Caco-2 (cell line): ENCODE data around the gene SLC4A4. TPM values are rescaled to one million over a fixed set of nuclear protein-coding genes. Genes with fewer than 3 reads are reported as not detected.

Source experiments
- BruUV-seq: library from RNA; stranded (reverse); fragments of 400-500 nt; replicated peaks from 2 replicates; lab custom pipeline; 2021; lab: Mats Ljungman, UMichigan
- CTCF ChIA-PET: fragments of 300-600 bp; sonication (Branson Sonifier 250); formaldehyde crosslinking; loops from one replicate; lab custom pipeline; 2022; ENCODE audit warnings: antibody characterized with exemption; lab: Charles Lee
- POLR2A ChIA-PET: fragments of 300-600 bp; sonication (Branson Sonifier 250); formaldehyde crosslinking; loops from one replicate; lab custom pipeline; 2022; ENCODE audit warnings: antibody characterized with exemption; lab: Charles Lee
- DNase-seq, 2 experiments: peaks; one replicate each; pipeline versions ENCODE4 v3.0.0 to v3.0.0-alpha.2; 2020 to 2022
- H3K27me3 ChIP-seq: replicated peaks from 2 replicates; pipeline ENCODE4 v1.6.0; 2011; ENCODE audit warnings: low read length; ENCODE audit not compliant: control insufficient read depth, insufficient read depth
- H3K36me3 ChIP-seq: 2 replicates; pipeline ENCODE4 v1.5.1; 2011; ENCODE audit warnings: low read length; ENCODE audit not compliant: control insufficient read depth, insufficient read depth
- H3K4me1 ChIP-seq: fragments of 250-450 bp; sonication (Bioruptor Pico); 2 replicates; pipeline ENCODE4 v1.5.1; 2020; ENCODE audit warnings: mild to moderate bottlenecking
- H3K4me3 ChIP-seq: 2 replicates; pipeline ENCODE4 v1.5.1; 2011; ENCODE audit warnings: low read depth, mild to moderate bottlenecking, control low read depth, low read length
- H3K9me3 ChIP-seq: fragments of 250-450 bp; sonication (Bioruptor Pico); 2 replicates; pipeline ENCODE4 v1.5.1; 2020; ENCODE audit warnings: mild to moderate bottlenecking, moderate library complexity
- H3K27ac Mint-ChIP-seq: one replicate; pipeline ENCODE4 v1.8.0; 2022; ENCODE audit warnings: mixed read lengths; ENCODE audit not compliant: unreplicated experiment
- H3K27me3 Mint-ChIP-seq: one replicate; pipeline ENCODE4 v1.8.0; 2022; ENCODE audit warnings: mixed read lengths; ENCODE audit not compliant: insufficient read depth, unreplicated experiment
- H3K36me3 Mint-ChIP-seq: one replicate; pipeline ENCODE4 v1.8.0; 2022; ENCODE audit warnings: mild to moderate bottlenecking, mixed read lengths; ENCODE audit not compliant: insufficient read depth, unreplicated experiment
- H3K4me1 Mint-ChIP-seq: one replicate; pipeline ENCODE4 v1.8.0; 2022; ENCODE audit warnings: low read depth, mixed read lengths; ENCODE audit not compliant: unreplicated experiment
- H3K4me3 Mint-ChIP-seq: one replicate; pipeline ENCODE4 v1.8.0; 2022; ENCODE audit warnings: mild to moderate bottlenecking, moderate library complexity, mixed read lengths; ENCODE audit not compliant: unreplicated experiment
- H3K9me3 Mint-ChIP-seq: one replicate; pipeline ENCODE4 v1.8.0; 2022; ENCODE audit warnings: mixed read lengths; ENCODE audit not compliant: unreplicated experiment
- intact Hi-C: fragments of 100-400 bp; cut with micrococcal nuclease; formaldehyde crosslinking; loops from one replicate; pipeline ENCODE4 v1.10.0; 2022; ENCODE audit not compliant: unreplicated experiment
- total RNA-seq: library from RNA; stranded (reverse); gene quantifications from 2 replicates; pipeline ENCODE4 v1.2.3, GENCODE V29; 2022
- TF ChIP-seq, protein P1 (sequence below), 2 experiments: fragments of 200-600 bp in 1 of 2; IDR thresholded peaks; 1 replicate in 1 of 2; 2 replicates in 1 of 2; pipeline versions ENCODE4 v1.5.1 to v1.8.0; 2011 to 2022; ENCODE audit warnings: antibody characterized with exemption in 1 of 2, control low read depth in 1 of 2, inconsistent platforms in 1 of 2, low read depth in 1 of 2, low read length in 1 of 2, mild to moderate bottlenecking in 1 of 2, moderate library complexity in 1 of 2; ENCODE audit not compliant: insufficient read depth in 1 of 2, severe bottlenecking in 1 of 2, unreplicated experiment in 1 of 2

SLC4A4 gene
- total RNA-seq, 1 experiment from 2014 or later = 0.29 TPM

DNA sequence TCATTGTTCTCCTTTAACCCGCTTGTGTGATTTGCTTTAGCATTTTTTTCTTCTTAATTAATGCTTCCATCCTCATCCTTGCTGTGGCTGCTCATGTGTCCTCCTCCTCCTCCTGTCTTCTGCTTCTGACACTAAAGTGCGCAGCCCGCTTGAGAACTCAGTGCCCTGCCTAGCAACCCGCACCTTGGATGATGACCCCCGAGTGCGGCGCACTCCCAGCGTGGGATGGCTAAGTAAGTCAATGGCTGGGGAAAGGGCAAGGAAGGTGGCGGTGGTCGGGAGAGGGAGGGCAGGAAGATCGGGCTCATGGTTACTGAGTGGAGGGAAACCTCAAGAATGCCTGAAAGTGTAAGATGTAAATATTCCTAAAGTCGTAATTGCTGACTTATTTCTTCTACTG is 30.1 kb downstream of the SLC4A4 start:
- no peak overlapping the region for H3K4me3 ChIP-seq
- no peak overlapping the region for H3K27ac Mint-ChIP-seq
- no peaks in the 10 kb centered on the region for H3K27me3 ChIP-seq
- intact Hi-C loops = no loop called here
- H3K4me1 Mint-ChIP-seq = no peaks in the 10 kb centered on the region
- TF ChIP-seq, protein P1, sequence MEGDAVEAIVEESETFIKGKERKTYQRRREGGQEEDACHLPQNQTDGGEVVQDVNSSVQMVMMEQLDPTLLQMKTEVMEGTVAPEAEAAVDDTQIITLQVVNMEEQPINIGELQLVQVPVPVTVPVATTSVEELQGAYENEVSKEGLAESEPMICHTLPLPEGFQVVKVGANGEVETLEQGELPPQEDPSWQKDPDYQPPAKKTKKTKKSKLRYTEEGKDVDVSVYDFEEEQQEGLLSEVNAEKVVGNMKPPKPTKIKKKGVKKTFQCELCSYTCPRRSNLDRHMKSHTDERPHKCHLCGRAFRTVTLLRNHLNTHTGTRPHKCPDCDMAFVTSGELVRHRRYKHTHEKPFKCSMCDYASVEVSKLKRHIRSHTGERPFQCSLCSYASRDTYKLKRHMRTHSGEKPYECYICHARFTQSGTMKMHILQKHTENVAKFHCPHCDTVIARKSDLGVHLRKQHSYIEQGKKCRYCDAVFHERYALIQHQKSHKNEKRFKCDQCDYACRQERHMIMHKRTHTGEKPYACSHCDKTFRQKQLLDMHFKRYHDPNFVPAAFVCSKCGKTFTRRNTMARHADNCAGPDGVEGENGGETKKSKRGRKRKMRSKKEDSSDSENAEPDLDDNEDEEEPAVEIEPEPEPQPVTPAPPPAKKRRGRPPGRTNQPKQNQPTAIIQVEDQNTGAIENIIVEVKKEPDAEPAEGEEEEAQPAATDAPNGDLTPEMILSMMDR (IDR thresholded peaks at IDR 0.05; ENCODE audit: insufficient read depth in 1 of 2, low read depth in 1 of 2, low read length in 1 of 2, severe bottlenecking in 1 of 2, unreplicated experiment in 1 of 2) = no peak
- no TSS peak for BruUV-seq
- H3K9me3 Mint-ChIP-seq = no peaks in the 10 kb centered on the region
- H3K36me3 ChIP-seq = no peaks in the 10 kb centered on the region
- H3K9me3 ChIP-seq = no peaks in the 10 kb centered on the region
- H3K4me1 ChIP-seq = no peaks in the 10 kb centered on the region
- POLR2A ChIA-PET = no interaction called here
- no peak overlapping the region for H3K4me3 Mint-ChIP-seq
- H3K27me3 Mint-ChIP-seq = no peaks in the 10 kb centered on the region
- no peak for DNase-seq
- H3K36me3 Mint-ChIP-seq = no peaks in the 10 kb centered on the region
- CTCF ChIA-PET = no interaction called here

GRCh38 chr4:71369536-71369935 is 30.7 kb downstream of the SLC4A4 start:
- no peak for DNase-seq
- TF ChIP-seq, protein P1 (IDR thresholded peaks at IDR 0.05; ENCODE audit: insufficient read depth in 1 of 2, low read depth in 1 of 2, low read length in 1 of 2, severe bottlenecking in 1 of 2, unreplicated experiment in 1 of 2) = no peak
- H3K4me1 Mint-ChIP-seq = no peaks in the 10 kb centered on the region
- intact Hi-C loops = no loop called here
- H3K27ac Mint-ChIP-seq = no peak overlapping the region
- no peaks in the 10 kb centered on the region for H3K9me3 ChIP-seq
- no TSS peak for BruUV-seq
- no peaks in the 10 kb centered on the region for H3K27me3 ChIP-seq
- POLR2A ChIA-PET = no interaction called here
- no peak overlapping the region for H3K4me3 ChIP-seq
- no peaks in the 10 kb centered on the region for H3K9me3 Mint-ChIP-seq
- no peaks in the 10 kb centered on the region for H3K36me3 ChIP-seq
- H3K4me1 ChIP-seq = no peaks in the 10 kb centered on the region
- CTCF ChIA-PET = no interaction called here
- no peaks in the 10 kb centered on the region for H3K27me3 Mint-ChIP-seq
- H3K36me3 Mint-ChIP-seq = no peaks in the 10 kb centered on the region
- H3K4me3 Mint-ChIP-seq = no peak overlapping the region

GRCh38 chr4:71375494-71375893 is 36.7 kb downstream of the SLC4A4 start:
- Histone ChIP-seq H3K36me3 (no peaks in the 10 kb centered on the region), H3K4me1 (no peaks in the 10 kb centered on the region), H3K4me3 (no peak overlapping the region), H3K9me3 (no peaks in the 10 kb centered on the region), H3K27me3 (no peaks in the 10 kb centered on the region)
- intact Hi-C loops = no loop called here
- DNase-seq = no peak
- H3K27me3 Mint-ChIP-seq = no peaks in the 10 kb centered on the region
- H3K9me3 Mint-ChIP-seq = no peaks in the 10 kb centered on the region
- TF ChIP-seq, protein P1 (IDR thresholded peaks at IDR 0.05; ENCODE audit: insufficient read depth in 1 of 2, low read depth in 1 of 2, low read length in 1 of 2, severe bottlenecking in 1 of 2, unreplicated experiment in 1 of 2) = no peak
- ChIA-PET POLR2A (no interaction called here), CTCF (no interaction called here)
- no peaks in the 10 kb centered on the region for H3K36me3 Mint-ChIP-seq
- no TSS peak for BruUV-seq
- H3K4me3 Mint-ChIP-seq = no peak overlapping the region
- no peak overlapping the region for H3K27ac Mint-ChIP-seq
- H3K4me1 Mint-ChIP-seq = no peaks in the 10 kb centered on the region
